RWPE2 (cell line): ENCODE measurements around the gene CEACAM19.

Source experiments
- ATAC-seq: fragments of 200-7000 bp; cut with Tn5 transposase; 3 replicates; pipeline ENCODE4 v1.9.1; 2021; ENCODE audit warnings: low read depth
- DNase-seq: peaks from one replicate; pipeline ENCODE4 v3.0.0-alpha.2; 2020; ENCODE audit warnings: low spot score
- H3K27ac ChIP-seq: fragments of 450-650 bp; 2 replicates; pipeline ENCODE4 v1.5.1; 2017; ENCODE audit warnings: mild to moderate bottlenecking; ENCODE audit not compliant: poor library complexity, severe bottlenecking
- H3K27me3 ChIP-seq: fragments of 250-450 bp; sonication (Bioruptor Pico); 2 replicates; pipeline ENCODE4 v1.5.1; 2021; ENCODE audit warnings: mild to moderate bottlenecking, moderate library complexity; ENCODE audit not compliant: insufficient read depth, poor library complexity, severe bottlenecking
- H3K36me3 ChIP-seq: fragments of 250-450 bp; sonication (Bioruptor Pico); 2 replicates; pipeline ENCODE4 v1.5.1; 2020; ENCODE audit warnings: low read depth, mild to moderate bottlenecking, moderate library complexity
- H3K4me1 ChIP-seq: fragments of 250-450 bp; sonication (Bioruptor Pico); 2 replicates; pipeline ENCODE4 v1.5.1; 2021; ENCODE audit warnings: mild to moderate bottlenecking, moderate library complexity; ENCODE audit not compliant: insufficient read depth, poor library complexity, severe bottlenecking
- H3K4me3 ChIP-seq: fragments of 250-450 bp; sonication (Bioruptor Pico); 2 replicates; pipeline ENCODE4 v1.5.1; 2021; ENCODE audit warnings: mild to moderate bottlenecking, moderate library complexity; ENCODE audit not compliant: severe bottlenecking
- H3K9me3 ChIP-seq: fragments of 250-450 bp; sonication (Bioruptor Pico); 2 replicates; pipeline ENCODE4 v1.5.1; 2021; ENCODE audit warnings: mild to moderate bottlenecking, moderate library complexity; ENCODE audit not compliant: severe bottlenecking
- CTCF ChIP-seq: fragments of 450-650 bp; IDR thresholded peaks from one replicate; pipeline ENCODE4 v1.5.1; 2017; ENCODE audit warnings: mild to moderate bottlenecking, moderate library complexity; ENCODE audit not compliant: poor library complexity, severe bottlenecking

Gene CEACAM19

GRCh38 chr19:44685877-44686276, 14.6 kb downstream of the CEACAM19 start:
- peaks cover 11% of the 10 kb centered on the region for H3K4me1 ChIP-seq
- TF ChIP-seq CTCF = no peak
- H3K27me3 ChIP-seq = no peaks in the 10 kb centered on the region
- DNase-seq (no peak), ATAC-seq (no peak)
- H3K9me3 ChIP-seq = no peaks in the 10 kb centered on the region
- no peaks in the 10 kb centered on the region for H3K36me3 ChIP-seq
- peak overlapping the region; percentile 58 for H3K27ac ChIP-seq
- no peak overlapping the region for H3K4me3 ChIP-seq

GRCh38 chr19:44686896-44687295, 15.6 kb downstream of the CEACAM19 start:
- TF ChIP-seq CTCF = no peak
- ATAC-seq = no peak
- H3K9me3 ChIP-seq = no peaks in the 10 kb centered on the region

GRCh38 chr19:44687888-44688287, 16.6 kb downstream of the CEACAM19 start:
- H3K4me3 ChIP-seq = no peak overlapping the region
- TF ChIP-seq CTCF = no peak
- H3K27me3 ChIP-seq = no peaks in the 10 kb centered on the region
- ATAC-seq (no peak), DNase-seq (no peak)
- H3K36me3 ChIP-seq = no peaks in the 10 kb centered on the region
- H3K27ac ChIP-seq = no peak overlapping the region
- peaks cover 22% of the 10 kb centered on the region for H3K4me1 ChIP-seq
- no peaks in the 10 kb centered on the region for H3K9me3 ChIP-seq

More at GRCh38 chr19:44686896-44687295, 15.6 kb downstream of the CEACAM19 start:
- no peak overlapping the region for H3K4me3 ChIP-seq
- no peak for DNase-seq
- peaks cover 14% of the 10 kb centered on the region for H3K4me1 ChIP-seq
- no peaks in the 10 kb centered on the region for H3K27me3 ChIP-seq
- H3K27ac ChIP-seq = no peak overlapping the region
- no peaks in the 10 kb centered on the region for H3K36me3 ChIP-seq

- peak; percentile 48 for ATAC-seq
- no peak for DNase-seq
- H3K9me3 ChIP-seq = no peaks in the 10 kb centered on the region
- H3K27me3 ChIP-seq = no peaks in the 10 kb centered on the region
- H3K27ac ChIP-seq = no peak overlapping the region
- peaks cover 24% of the 10 kb centered on the region for H3K4me1 ChIP-seq
- TF ChIP-seq CTCF = peak; percentile 94
- no peak overlapping the region for H3K4me3 ChIP-seq
- H3K36me3 ChIP-seq = no peaks in the 10 kb centered on the region
Observed at GRCh38 chr19:44689290-44690130, 18.2 kb downstream of the CEACAM19 start.

GRCh38 chr19:44690131-44690440, 18.8 kb downstream of the CEACAM19 start:
- H3K27ac ChIP-seq = no peak overlapping the region
- H3K36me3 ChIP-seq = no peaks in the 10 kb centered on the region
- H3K27me3 ChIP-seq = no peaks in the 10 kb centered on the region
- ATAC-seq = no peak
- no peaks in the 10 kb centered on the region for H3K9me3 ChIP-seq
- no peak overlapping the region for H3K4me3 ChIP-seq
- H3K4me1 ChIP-seq = peaks cover 25% of the 10 kb centered on the region
- no peak for TF ChIP-seq CTCF
- no peak for DNase-seq
